H1 (cell line): ENCODE data around the gene LARGE2. TPM values are rescaled to one million over a fixed set of nuclear protein-coding genes. Genes with fewer than 3 reads are reported as not detected.

Experiments
- CTCF ChIA-PET: fragments of 300-600 bp; sonication (Branson Sonifier 250); formaldehyde crosslinking; loops from one replicate; lab custom pipeline; 2021; ENCODE audit not compliant: partially characterized antibody; lab: Charles Lee
- POLR2A ChIA-PET: fragments of 300-600 bp; sonication (Branson Sonifier 250); formaldehyde crosslinking; loops from one replicate; lab custom pipeline; 2021; ENCODE audit warnings: inconsistent platforms; ENCODE audit not compliant: partially characterized antibody; lab: Charles Lee
- DNase-seq, 2 experiments: peaks; one replicate each; pipeline versions ENCODE4 v3.0.0 to v3.0.0-alpha.2; 2010 to 2022; ENCODE audit warnings: low spot score in 2 of 2, low read depth in 1 of 2, mixed read lengths in 1 of 2
- FAIRE-seq: peaks from 2 replicates; lab custom pipeline; 2011; peaks lifted over from hg19 to GRCh38; lab: Jason Lieb, UNC
- H2AFZ ChIP-seq: 2 replicates; pipeline ENCODE4 v1.8.1; 2012; ENCODE audit warnings: low read length, inconsistent platforms
- H2AK5ac ChIP-seq: 2 replicates; pipeline ENCODE4 v1.6.1; 2013; ENCODE audit warnings: low read depth, low read length
- H2BK120ac ChIP-seq: replicated peaks from 2 replicates; pipeline ENCODE3; 2013; ENCODE audit warnings: low read depth, low read length, inconsistent platforms
- H2BK12ac ChIP-seq: 2 replicates; pipeline ENCODE4 v1.6.1; 2013; ENCODE audit warnings: low read depth, low read length
- H2BK15ac ChIP-seq: 2 replicates; pipeline ENCODE4 v1.6.1; 2013; ENCODE audit warnings: low read length
- H2BK20ac ChIP-seq: 2 replicates; pipeline ENCODE4 v1.6.1; 2013; ENCODE audit warnings: low read length
- H2BK5ac ChIP-seq: 2 replicates; pipeline ENCODE4 v1.6.1; 2013; ENCODE audit warnings: low read depth, low read length
- H3K14ac ChIP-seq: 2 replicates; pipeline ENCODE4 v1.6.1; 2013; ENCODE audit warnings: inconsistent platforms; ENCODE audit not compliant: insufficient read length
- H3K18ac ChIP-seq: 2 replicates; pipeline ENCODE4 v1.6.1; 2013; ENCODE audit warnings: low read length; ENCODE audit errors: extremely low read depth
- H3K23ac ChIP-seq: 2 replicates; pipeline ENCODE4 v1.6.1; 2013; ENCODE audit warnings: inconsistent platforms; ENCODE audit not compliant: insufficient read length
- H3K23me2 ChIP-seq: 2 replicates; pipeline ENCODE4 v1.6.1; 2013; ENCODE audit warnings: low read depth, low read length
- H3K27ac ChIP-seq: 2 replicates; pipeline ENCODE4 v1.6.1; 2011; ENCODE audit warnings: low read depth, low read length, inconsistent platforms
- H3K27me3 ChIP-seq, 4 experiments: replicated peaks in 1 of 4; 1 replicate in 1 of 4; 2 replicates in 3 of 4; pipeline versions ENCODE4 v1.6.1 to v1.8.1; 2011 to 2013; ENCODE audit warnings: low read length in 3 of 4, mild to moderate bottlenecking in 3 of 4, inconsistent platforms in 2 of 4, mixed read lengths in 2 of 4, moderate library complexity in 1 of 4; ENCODE audit not compliant: control insufficient read depth in 3 of 4, insufficient read depth in 3 of 4; ENCODE audit errors: extremely low read depth in 1 of 4
- H3K36me3 ChIP-seq, 4 experiments: 2 replicates each; pipeline versions ENCODE4 v1.6.1 to v1.8.1; 2011 to 2013; ENCODE audit warnings: mild to moderate bottlenecking in 4 of 4, low read length in 3 of 4, moderate library complexity in 2 of 4, control low read depth in 1 of 4, inconsistent platforms in 1 of 4; ENCODE audit not compliant: insufficient read depth in 4 of 4, control insufficient read depth in 2 of 4
- H3K4ac ChIP-seq: replicated peaks from 2 replicates; pipeline ENCODE3; 2013; ENCODE audit warnings: low read length, low read depth, mixed read lengths, inconsistent platforms; ENCODE audit not compliant: insufficient read length
- H3K4me1 ChIP-seq, 4 experiments: replicated peaks in 1 of 4; 1 replicate in 1 of 4; 2 replicates in 3 of 4; pipeline versions ENCODE4 v1.6.1 to v1.8.1; 2011 to 2013; ENCODE audit warnings: low read length in 3 of 4, inconsistent platforms in 2 of 4, mixed read lengths in 1 of 4; ENCODE audit not compliant: insufficient read depth in 4 of 4, control insufficient read depth in 3 of 4
- H3K4me2 ChIP-seq, 2 experiments: 2 replicates each; pipeline versions ENCODE4 v1.6.1 to v1.8.1; 2011 to 2013; ENCODE audit warnings: low read depth in 2 of 2, low read length in 2 of 2, control low read depth in 1 of 2, inconsistent platforms in 1 of 2, mild to moderate bottlenecking in 1 of 2; ENCODE audit not compliant: insufficient read depth in 1 of 2
- H3K4me3 ChIP-seq, 4 experiments: fragments of 200-600, 300-600 bp in 1 of 4; sonication (generic), shearing (Covaris generic), sonication (Bioruptor Twin) in 1 of 4; 2 replicates each; pipeline versions ENCODE4 v1.5.1 to v1.8.1; 2011 to 2016; ENCODE audit warnings: low read length in 4 of 4, low read depth in 3 of 4, control low read depth in 2 of 4, inconsistent platforms in 2 of 4, mild to moderate bottlenecking in 2 of 4, mixed read lengths in 1 of 4, moderate library complexity in 1 of 4; ENCODE audit not compliant: insufficient read depth in 2 of 4; ENCODE audit errors: extremely low read depth in 1 of 4
- H3K56ac ChIP-seq: replicated peaks from 2 replicates; pipeline ENCODE3; 2013; ENCODE audit warnings: low read depth, mild to moderate bottlenecking, mixed read lengths, low read length, inconsistent platforms; ENCODE audit not compliant: insufficient read length
- H3K79me1 ChIP-seq: 2 replicates; pipeline ENCODE4 v1.6.1; 2013; ENCODE audit warnings: low read depth, low read length, control low read depth
- H3K79me2 ChIP-seq, 2 experiments: 2 replicates each; pipeline versions ENCODE4 v1.6.1 to v1.8.1; 2012 to 2013; ENCODE audit warnings: low read length in 2 of 2, mild to moderate bottlenecking in 2 of 2, inconsistent platforms in 1 of 2; ENCODE audit not compliant: insufficient read depth in 2 of 2, control insufficient read depth in 1 of 2
- H3K9ac ChIP-seq, 4 experiments: replicated peaks in 1 of 4; 1 replicate in 1 of 4; 2 replicates in 3 of 4; pipeline versions ENCODE4 v1.6.1 to v1.8.1; 2011 to 2013; ENCODE audit warnings: low read depth in 3 of 4, low read length in 3 of 4, control low read depth in 2 of 4, mild to moderate bottlenecking in 2 of 4, moderate library complexity in 2 of 4, inconsistent platforms in 1 of 4; ENCODE audit errors: extremely low read depth in 1 of 4
- H3K9me3 ChIP-seq, 2 experiments: 2 replicates each; pipeline versions ENCODE4 v1.6.1 to v1.8.1; 2012 to 2013; ENCODE audit warnings: mild to moderate bottlenecking in 2 of 2, moderate library complexity in 2 of 2, control low read depth in 1 of 2, inconsistent platforms in 1 of 2, low read depth in 1 of 2, low read length in 1 of 2, mixed read lengths in 1 of 2; ENCODE audit not compliant: insufficient read depth in 2 of 2
- H4K20me1 ChIP-seq, 2 experiments: replicated peaks in 1 of 2; 2 replicates each; pipeline versions ENCODE3 to v1.8.1; 2011 to 2013; ENCODE audit warnings: inconsistent platforms in 2 of 2, low read length in 2 of 2, mild to moderate bottlenecking in 1 of 2; ENCODE audit not compliant: insufficient read depth in 2 of 2, control insufficient read depth in 1 of 2
- H4K5ac ChIP-seq: 2 replicates; pipeline ENCODE4 v1.6.1; 2013; ENCODE audit warnings: low read length, low read depth, mixed read lengths, inconsistent platforms; ENCODE audit not compliant: insufficient read length
- H4K8ac ChIP-seq: 2 replicates; pipeline ENCODE4 v1.8.0; 2013; ENCODE audit warnings: mild to moderate bottlenecking, moderate library complexity, low read length, inconsistent platforms; ENCODE audit not compliant: insufficient read depth; ENCODE audit errors: extremely low read depth
- H4K91ac ChIP-seq: replicated peaks from 2 replicates; pipeline ENCODE3; 2013; ENCODE audit warnings: low read length, mixed read lengths, inconsistent platforms; ENCODE audit not compliant: insufficient read length
- BCL11A ChIP-seq, 2 experiments: IDR thresholded peaks; one replicate each; pipeline ENCODE4 v1.6.1; 2011; ENCODE audit warnings: low read depth in 2 of 2, low read length in 2 of 2, mild to moderate bottlenecking in 2 of 2
- CBX8 ChIP-seq: fragments of 300-800, 300-1000 bp; sonication (generic); IDR thresholded peaks from 2 replicates; pipeline ENCODE4 v1.7.1; 2016; ENCODE audit warnings: low read depth, low read length, borderline replicate concordance
- CREB1 ChIP-seq: IDR thresholded peaks from 2 replicates; pipeline ENCODE4 v1.6.1; 2012; ENCODE audit warnings: inconsistent platforms
- CTBP2 ChIP-seq: IDR thresholded peaks from 2 replicates; pipeline ENCODE4 v1.7.0; 2011; ENCODE audit warnings: borderline replicate concordance, mild to moderate bottlenecking, moderate library complexity, mixed read lengths, low read length; ENCODE audit not compliant: insufficient read depth, insufficient read length
- EGR1 ChIP-seq: IDR thresholded peaks from 2 replicates; pipeline ENCODE4 v1.6.1; 2011; ENCODE audit warnings: low read depth, low read length, borderline replicate concordance
- JUND ChIP-seq: IDR thresholded peaks from 2 replicates; pipeline ENCODE4 v1.6.1; 2011; ENCODE audit warnings: mild to moderate bottlenecking, improper control_type of control experiment, low read length
- NANOG ChIP-seq: IDR thresholded peaks from 2 replicates; pipeline ENCODE4 v1.6.1; 2011; ENCODE audit warnings: low read length, low read depth, mild to moderate bottlenecking, inconsistent platforms; ENCODE audit not compliant: insufficient read depth, poor library complexity, severe bottlenecking
- POLR2AphosphoS5 ChIP-seq: IDR thresholded peaks from 2 replicates; pipeline ENCODE4 v1.6.1; 2011; ENCODE audit warnings: low read depth, low read length
- POU5F1 ChIP-seq: IDR thresholded peaks from 2 replicates; pipeline ENCODE4 v1.6.1; 2011; ENCODE audit warnings: low read depth, mild to moderate bottlenecking, low read length, moderate library complexity
- RBBP5 ChIP-seq: IDR thresholded peaks from 2 replicates; pipeline ENCODE4 v1.7.1; 2012; ENCODE audit warnings: low read depth, mild to moderate bottlenecking, inconsistent platforms, low read length, moderate library complexity, borderline replicate concordance
- SIX5 ChIP-seq: IDR thresholded peaks from 2 replicates; pipeline ENCODE4 v1.6.1; 2011; ENCODE audit warnings: mild to moderate bottlenecking, low read depth, low read length
- SRF ChIP-seq: IDR thresholded peaks from 2 replicates; pipeline ENCODE4 v1.6.1; 2011; ENCODE audit warnings: mild to moderate bottlenecking, low read depth, low read length, moderate library complexity
- TAF7 ChIP-seq: optimal IDR thresholded peaks from 2 replicates; pipeline ENCODE3; 2011; ENCODE audit warnings: low read depth, mild to moderate bottlenecking, inconsistent platforms, low read length, moderate library complexity, borderline replicate concordance
- TCF12 ChIP-seq: IDR thresholded peaks from 2 replicates; pipeline ENCODE4 v1.6.1; 2011; ENCODE audit warnings: low read depth, mild to moderate bottlenecking, low read length
- ZNF274 ChIP-seq: IDR thresholded peaks from 2 replicates; pipeline ENCODE4 v1.7.0; 2012; ENCODE audit warnings: low read length, borderline replicate concordance; ENCODE audit errors: extremely low read depth
- WGBS, 2 experiments: shearing (Covaris generic) in 1 of 2; methylation state at CpG; one replicate each; pipeline versions ENCODE4 v1.1.6 to v1.1.7; 2013 to 2015; ENCODE audit warnings: low lambda C conversion rate in 2 of 2, mixed read lengths in 2 of 2, inconsistent platforms in 1 of 2, low coverage in 1 of 2, missing lambda C conversion rate in 1 of 2; ENCODE audit not compliant: insufficient replicate concordance in 2 of 2, insufficient coverage in 1 of 2, insufficient read length in 1 of 2; ENCODE audit errors: extremely low coverage in 1 of 2, missing lambda C conversion rate in 1 of 2; 5-methylcytosine and 5-hydroxymethylcytosine counted together
- polyA plus RNA-seq, 7 experiments: library from polyadenylated mRNA; depleted of rRNA in 3 of 7; stranded (reverse) in 5 of 7; unstranded in 2 of 7; fragments of >200 nt in 5 of 7; fragments of 200-250 nt in 2 of 7; gene quantifications; 1 replicate in 5 of 7; 2 replicates in 1 of 7; 4 replicates in 1 of 7; pipeline versions ENCODE4 v1.2.1 to v1.2.3, GENCODE V29; 2011 to 2013; ENCODE audit warnings: missing spikeins in 2 of 7, mixed read lengths in 2 of 7
- total RNA-seq: library from RNA; stranded (reverse); fragmentation: NEBNext Ultra II Directional; extraction: Animal tissue kit (Norgen Biotek cat#: 25700); gene quantifications from 2 replicates; pipeline ENCODE4 v1.2.1, GENCODE V29; 2021

LARGE2 gene
- total and polyA plus RNA-seq, 2 of the 8 experiments (the other 6 are each of a cell fraction or from before 2014, with no cell fraction given) = 111 to 137 TPM

- Histone ChIP-seq H3K18ac (no peak overlapping the region), H3K27me3 (no peaks in the 10 kb centered on the region), H2BK12ac (no peak overlapping the region), H4K91ac (no peak overlapping the region), H3K79me2 (no peaks in the 10 kb centered on the region), H3K4me3 (no peak overlapping the region), H3K23me2 (no peaks in the 10 kb centered on the region), H2AFZ (no peak overlapping the region), H2BK5ac (no peak overlapping the region), H3K4ac (no peak overlapping the region), H2BK20ac (no peak overlapping the region), H3K36me3 (peaks cover 5 to 24% (median 16%) of the 10 kb centered on the region in 4 experiments; a peak in 7 of 8 replicates), H3K9me3 (no peaks in the 10 kb centered on the region), H2BK120ac (no peak overlapping the region), H2AK5ac (no peak overlapping the region), H3K14ac (no peak overlapping the region), H4K5ac (no peak overlapping the region), H2BK15ac (no peak overlapping the region), H3K79me1 (no peaks in the 10 kb centered on the region), H3K9ac (no peak overlapping the region), H3K4me2 (no peak overlapping the region), H4K20me1 (no peaks in the 10 kb centered on the region), H4K8ac (no peak overlapping the region), H3K56ac (no peak overlapping the region), H3K23ac (no peak overlapping the region), H3K4me1 (peaks cover 0 to 3% (median 0%) of the 10 kb centered on the region in 4 experiments; a peak in 2 of 7 replicates), H3K27ac (no peak overlapping the region)
- ChIA-PET CTCF (interaction anchor here (0.6 to 8.7 kb wide), 6 partner anchors 10 to 247 kb away, joined by 3 to 101 read pairs (median 4); no protein-coding TSS in a partner anchor), POLR2A (interaction anchor here (0.7 to 1.2 kb wide), 4 partner anchors 11 to 41 kb away, joined by 3 to 6 read pairs (median 3); no protein-coding TSS in a partner anchor)
- DNase-seq = no peak
- WGBS, 2 experiments = no CpG with 5 or more reads among the region's 2 CpGs
- FAIRE-seq = no peak
- TF ChIP-seq JUND (no peak), TCF12 (no peak), CREB1 (no peak), SRF (no peak), EGR1 (no peak), NANOG (no peak), CBX8 (no peak), SIX5 (no peak), RBBP5 (no peak), TAF7 (no peak), CTBP2 (no peak), POLR2AphosphoS5 (no peak), POU5F1 (no peak), BCL11A (IDR thresholded peaks at IDR 0.05; ENCODE audit: low read depth in 2 of 2, low read length in 2 of 2) (no peak), ZNF274 (no peak)
Measured at GRCh38 chr11:45968901-45969300, 46.4 kb downstream of the LARGE2 start.
